Activated naive CD4-positive, alpha-beta T cell treated with anti-CD3 and anti-CD28 coated beads, Interleukin-2, amount 50 U/mL, for 24 hours (primary cell): ENCODE measurements around the gene WDR45B.

Source experiments
- H3K27ac Mint-ChIP-seq: one replicate; pipeline ENCODE4 v1.8.0; 2021; ENCODE audit warnings: mild to moderate bottlenecking, mixed read lengths
- H3K27me3 Mint-ChIP-seq: one replicate; pipeline ENCODE4 v1.8.0; 2021; ENCODE audit warnings: mixed read lengths
- H3K36me3 Mint-ChIP-seq: one replicate; pipeline ENCODE4 v1.8.0; 2021; ENCODE audit warnings: mixed read lengths
- H3K4me1 Mint-ChIP-seq: one replicate; pipeline ENCODE4 v1.8.0; 2021; ENCODE audit warnings: mixed read lengths
- H3K4me3 Mint-ChIP-seq: one replicate; pipeline ENCODE4 v1.8.0; 2021; ENCODE audit warnings: mild to moderate bottlenecking, mixed read lengths
- H3K9me3 Mint-ChIP-seq: one replicate; pipeline ENCODE4 v1.8.0; 2021; ENCODE audit warnings: mixed read lengths

Gene WDR45B

DNA sequence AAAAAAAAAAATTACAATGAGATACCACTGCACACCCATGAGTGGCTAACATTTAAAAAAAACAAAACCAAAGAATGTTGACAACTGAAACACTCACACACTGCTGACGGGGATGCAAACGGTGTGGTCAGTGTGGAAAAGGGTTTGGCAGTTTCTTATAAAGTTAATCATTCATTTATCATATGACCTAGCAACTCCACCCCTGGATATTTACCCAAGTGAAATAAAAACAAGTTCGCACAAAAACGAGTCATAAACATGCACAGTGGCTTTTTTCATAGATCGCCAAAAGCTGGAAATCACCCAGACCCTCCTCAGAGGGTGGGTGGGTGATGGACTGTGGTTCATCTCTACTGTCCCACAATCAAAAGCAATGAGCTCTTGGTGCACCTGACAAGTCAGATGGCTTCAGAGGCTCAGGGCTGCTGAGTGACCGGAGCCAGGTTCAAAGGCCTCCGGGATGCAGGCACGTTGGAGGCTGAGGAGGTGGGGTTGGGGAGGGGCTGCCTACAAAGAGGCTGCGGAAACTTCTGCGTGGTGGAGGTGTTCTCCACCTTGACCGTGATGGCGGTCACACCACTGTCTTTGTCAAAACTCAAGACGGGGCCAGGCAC, 36.1 kb upstream of the WDR45B start:
- no peaks in the 10 kb centered on the region for H3K4me1 Mint-ChIP-seq
- H3K9me3 Mint-ChIP-seq = no peaks in the 10 kb centered on the region
- H3K4me3 Mint-ChIP-seq = no peak overlapping the region
- no peaks in the 10 kb centered on the region for H3K27me3 Mint-ChIP-seq
- H3K36me3 Mint-ChIP-seq = peaks cover 8% of the 10 kb centered on the region
- no peak overlapping the region for H3K27ac Mint-ChIP-seq

DNA sequence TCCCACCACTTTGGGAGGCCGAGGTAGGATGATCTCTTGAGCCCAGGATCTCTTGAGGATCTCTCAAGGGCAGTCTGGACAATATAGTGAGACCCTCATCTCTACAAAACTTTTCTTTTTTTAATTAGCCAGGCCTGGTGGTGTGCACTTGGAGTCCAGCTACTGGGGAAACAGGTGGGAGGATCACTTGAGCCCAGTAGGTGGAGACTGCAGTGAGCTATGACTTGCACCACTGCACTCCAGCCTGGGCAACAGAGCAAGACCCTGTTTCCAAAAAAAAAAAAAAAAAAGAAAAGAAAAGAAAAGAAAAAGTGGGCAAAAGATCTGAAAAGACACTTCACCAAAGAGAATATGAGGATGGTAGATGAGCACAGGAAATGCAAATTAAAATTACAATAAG, 35.3 kb upstream of the WDR45B start:
- no peak overlapping the region for H3K4me3 Mint-ChIP-seq
- no peak overlapping the region for H3K27ac Mint-ChIP-seq
- peaks cover 8% of the 10 kb centered on the region for H3K36me3 Mint-ChIP-seq
- no peaks in the 10 kb centered on the region for H3K9me3 Mint-ChIP-seq
- no peaks in the 10 kb centered on the region for H3K4me1 Mint-ChIP-seq
- no peaks in the 10 kb centered on the region for H3K27me3 Mint-ChIP-seq

GRCh38 chr17:82681547-82681946, 33.3 kb upstream of the WDR45B start:
- Mint-ChIP-seq H3K4me1 (no peaks in the 10 kb centered on the region), H3K9me3 (no peaks in the 10 kb centered on the region), H3K27me3 (no peaks in the 10 kb centered on the region), H3K27ac (no peak overlapping the region), H3K4me3 (no peak overlapping the region), H3K36me3 (peaks cover 6% of the 10 kb centered on the region)

- H3K27ac Mint-ChIP-seq = no peak overlapping the region
- no peaks in the 10 kb centered on the region for H3K27me3 Mint-ChIP-seq
- H3K4me1 Mint-ChIP-seq = no peaks in the 10 kb centered on the region
- H3K4me3 Mint-ChIP-seq = no peak overlapping the region
- H3K36me3 Mint-ChIP-seq = peaks cover 6% of the 10 kb centered on the region
- no peaks in the 10 kb centered on the region for H3K9me3 Mint-ChIP-seq
These were observed 31.6 kb upstream of the WDR45B start for GRCh38 chr17:82679586-82680465.

DNA sequence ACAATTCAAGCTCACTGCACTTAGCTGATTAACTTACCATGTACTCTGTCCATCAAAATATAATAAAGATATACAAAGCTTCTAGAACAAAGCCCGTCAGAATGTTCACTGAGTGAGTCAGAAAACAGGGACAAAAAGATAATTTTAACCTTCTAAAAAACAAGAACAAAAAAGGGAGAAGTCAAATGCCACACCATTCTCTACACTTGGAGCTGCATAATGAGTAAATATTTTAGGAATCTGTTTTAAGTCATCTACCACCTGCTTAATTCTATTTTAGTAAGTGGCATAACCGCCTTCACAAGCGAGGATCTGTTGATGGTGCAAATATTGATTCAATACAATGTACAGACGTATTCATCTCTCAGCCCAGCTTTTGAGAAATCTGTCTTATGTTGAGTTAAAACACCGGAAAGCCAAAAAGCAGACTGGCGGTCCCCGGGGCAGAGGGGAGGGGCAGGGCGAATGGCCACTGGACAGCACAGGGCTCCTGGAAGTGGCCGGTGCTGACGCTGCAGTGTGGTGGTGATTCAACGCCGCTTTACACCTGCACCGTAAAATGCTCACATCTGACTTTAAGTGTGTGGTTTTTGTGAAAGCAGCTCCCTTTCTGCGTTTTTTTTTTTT, 30.1 kb upstream of the WDR45B start:
- Mint-ChIP-seq H3K4me3 (no peak overlapping the region), H3K36me3 (peaks cover 6% of the 10 kb centered on the region), H3K27me3 (no peaks in the 10 kb centered on the region), H3K27ac (no peak overlapping the region), H3K9me3 (no peaks in the 10 kb centered on the region), H3K4me1 (no peaks in the 10 kb centered on the region)

DNA sequence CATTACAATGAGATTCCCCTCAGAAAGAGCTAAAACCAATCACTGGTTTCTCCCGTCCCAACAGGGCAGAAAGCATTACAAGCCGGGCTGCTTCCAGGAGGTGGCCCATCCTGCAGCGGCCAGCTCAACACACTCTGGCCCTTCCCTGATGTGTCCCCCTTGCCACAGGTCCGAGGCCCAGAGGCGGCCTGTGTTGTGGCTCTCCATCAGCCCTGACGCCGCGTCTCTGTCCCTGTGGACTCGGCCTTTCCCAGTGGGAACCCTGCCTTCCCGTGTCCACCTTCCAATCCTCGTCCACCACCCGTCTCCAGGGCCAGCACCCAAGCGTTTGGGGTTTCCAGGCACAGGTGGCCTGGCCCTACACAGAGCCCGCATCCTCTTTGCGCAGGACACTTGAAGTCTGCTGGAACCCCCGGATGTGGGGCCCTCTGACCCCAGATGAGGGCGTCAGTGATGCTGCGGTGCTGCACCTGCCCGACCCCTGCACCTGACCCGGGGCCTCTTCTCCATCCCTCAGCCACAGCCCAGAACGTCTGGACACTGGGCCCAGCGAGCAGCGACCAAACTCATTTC, 29.2 kb upstream of the WDR45B start:
- Mint-ChIP-seq H3K4me1 (no peaks in the 10 kb centered on the region), H3K27me3 (no peaks in the 10 kb centered on the region)

DNA sequence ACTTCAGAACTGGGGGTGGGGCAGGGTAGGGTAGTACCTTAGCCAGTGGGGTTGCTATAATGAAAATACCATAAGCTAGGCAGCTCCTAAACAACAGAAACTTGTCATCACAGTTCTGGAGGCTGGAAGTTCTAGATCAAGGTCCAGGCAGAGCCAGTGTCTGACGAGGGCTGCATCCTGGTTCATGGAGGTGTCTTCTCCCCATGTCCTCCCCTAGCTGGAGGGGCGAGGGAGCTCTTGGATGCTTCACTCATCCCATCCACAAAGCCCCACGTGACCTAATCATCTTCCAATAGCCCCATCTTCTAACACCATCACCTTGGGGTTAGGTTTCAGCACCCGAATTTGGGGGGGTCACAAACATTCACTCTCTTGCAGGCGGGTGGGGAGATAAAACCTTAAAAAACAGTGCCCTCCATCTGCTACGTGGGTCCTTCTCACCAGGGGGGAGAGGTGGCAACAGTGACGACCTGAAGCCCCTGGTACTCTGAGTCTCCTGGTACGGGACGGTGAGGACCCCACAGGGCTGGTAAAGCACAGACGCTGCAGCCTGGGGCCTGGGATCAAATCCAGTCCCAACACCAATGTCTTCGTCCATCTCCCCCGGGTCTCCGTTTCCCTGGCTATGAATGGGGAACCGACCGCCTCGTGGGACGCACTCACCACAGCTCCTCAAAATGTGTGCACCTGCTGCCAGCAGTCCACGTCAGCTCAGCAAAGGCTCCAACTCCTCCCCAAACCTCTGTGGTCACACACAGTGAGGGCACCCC, 27.4 kb upstream of the WDR45B start:
- peaks cover 7% of the 10 kb centered on the region for H3K4me1 Mint-ChIP-seq
- no peaks in the 10 kb centered on the region for H3K27me3 Mint-ChIP-seq
- H3K9me3 Mint-ChIP-seq = no peaks in the 10 kb centered on the region
- no peak overlapping the region for H3K4me3 Mint-ChIP-seq
- H3K27ac Mint-ChIP-seq = no peak overlapping the region
- no peaks in the 10 kb centered on the region for H3K36me3 Mint-ChIP-seq

More for the DNA sequence above, 29.2 kb upstream of the WDR45B start:
- no peaks in the 10 kb centered on the region for H3K9me3 Mint-ChIP-seq
- no peak overlapping the region for H3K4me3 Mint-ChIP-seq
- H3K27ac Mint-ChIP-seq = no peak overlapping the region
- H3K36me3 Mint-ChIP-seq = peaks cover 6% of the 10 kb centered on the region

DNA sequence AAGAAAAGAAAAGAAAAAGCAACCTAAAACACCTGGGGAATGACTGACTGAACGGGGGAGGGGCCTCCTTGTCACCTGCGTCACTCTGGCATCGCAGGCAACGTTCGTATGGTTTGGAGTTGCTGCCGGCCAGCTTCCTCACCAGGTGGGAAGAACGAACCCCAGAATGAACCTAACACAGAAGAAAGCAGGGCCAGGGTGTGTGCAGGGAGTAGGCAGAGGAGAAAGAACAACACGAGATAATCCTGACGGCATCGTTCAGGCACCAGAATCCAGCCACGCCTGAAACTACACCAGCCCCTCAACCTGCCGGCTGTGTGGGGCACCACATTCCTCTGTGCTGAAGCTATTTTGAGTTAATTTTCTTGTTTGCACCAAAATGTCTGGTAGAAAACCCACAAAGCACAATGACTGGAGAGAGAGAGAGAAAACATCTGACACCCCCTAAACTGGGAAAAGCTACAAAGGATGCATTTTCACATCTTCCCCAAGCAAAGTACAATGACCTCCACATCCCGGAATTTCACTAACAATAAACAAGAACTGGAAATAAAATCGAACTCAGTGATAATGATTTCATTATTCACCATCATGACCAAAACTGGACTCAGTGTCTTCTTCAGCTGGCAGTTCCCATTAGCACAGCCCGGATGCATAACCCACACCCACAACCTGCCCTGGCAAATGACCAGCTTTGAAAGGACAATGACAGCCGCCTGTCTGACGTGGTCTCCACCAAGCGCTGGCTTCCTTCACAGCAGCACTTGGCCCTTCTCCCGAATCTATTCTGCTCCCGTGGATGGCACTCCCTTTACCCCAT, 26.6 kb upstream of the WDR45B start:
- H3K36me3 Mint-ChIP-seq = no peaks in the 10 kb centered on the region
- H3K4me3 Mint-ChIP-seq = no peak overlapping the region
- no peaks in the 10 kb centered on the region for H3K27me3 Mint-ChIP-seq
- no peak overlapping the region for H3K27ac Mint-ChIP-seq
- H3K4me1 Mint-ChIP-seq = peaks cover 7% of the 10 kb centered on the region
- no peaks in the 10 kb centered on the region for H3K9me3 Mint-ChIP-seq

DNA sequence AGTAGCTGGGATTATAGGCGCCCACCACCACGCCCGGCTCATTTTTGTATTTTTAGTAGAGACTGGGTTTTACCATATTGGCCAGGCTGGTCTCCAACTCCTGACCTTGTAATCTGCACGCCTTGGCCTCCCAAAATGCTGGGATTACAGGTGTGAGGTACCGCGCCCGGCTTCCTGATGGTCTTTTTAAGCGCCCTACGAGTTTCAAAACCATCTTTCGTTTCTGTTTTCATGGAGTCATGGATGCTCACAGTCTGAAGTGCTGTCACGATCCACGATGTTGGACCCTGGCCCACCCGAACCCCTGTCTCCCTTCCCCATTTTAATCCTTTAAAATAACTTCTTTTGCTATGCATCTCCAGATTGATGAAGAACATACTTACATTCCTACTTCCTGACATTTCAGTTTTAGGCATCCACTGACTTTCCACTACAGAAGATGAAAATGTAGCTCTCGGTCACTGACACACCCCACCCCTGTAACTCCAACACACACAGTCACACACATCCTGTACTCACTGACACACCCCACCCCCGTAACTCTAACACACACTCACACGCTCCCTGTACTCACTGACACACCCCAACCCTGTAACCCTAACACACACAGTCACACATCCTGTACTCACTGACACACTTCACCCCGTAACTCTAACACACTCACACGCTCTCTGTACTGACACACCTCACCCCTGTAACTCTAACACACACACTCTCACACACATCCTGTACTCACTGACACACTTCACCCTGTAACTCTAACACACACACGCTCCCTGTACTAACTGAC, 22.6 kb upstream of the WDR45B start:
- no peak overlapping the region for H3K27ac Mint-ChIP-seq
- H3K4me3 Mint-ChIP-seq = no peak overlapping the region
- H3K27me3 Mint-ChIP-seq = no peaks in the 10 kb centered on the region

GRCh38 chr17:82668631-82669099, 20.4 kb upstream of the WDR45B start:
- Mint-ChIP-seq H3K27me3 (no peaks in the 10 kb centered on the region), H3K27ac (no peak overlapping the region), H3K36me3 (no peaks in the 10 kb centered on the region), H3K4me3 (no peak overlapping the region), H3K9me3 (no peaks in the 10 kb centered on the region), H3K4me1 (peaks cover 12% of the 10 kb centered on the region)

More for the DNA sequence above, 22.6 kb upstream of the WDR45B start:
- H3K9me3 Mint-ChIP-seq = no peaks in the 10 kb centered on the region
- H3K36me3 Mint-ChIP-seq = no peaks in the 10 kb centered on the region
- H3K4me1 Mint-ChIP-seq = peaks cover 12% of the 10 kb centered on the region

GRCh38 chr17:82668024-82668630, 19.9 kb upstream of the WDR45B start:
- H3K36me3 Mint-ChIP-seq = no peaks in the 10 kb centered on the region
- H3K4me3 Mint-ChIP-seq = no peak overlapping the region
- H3K27me3 Mint-ChIP-seq = no peaks in the 10 kb centered on the region
- H3K4me1 Mint-ChIP-seq = peaks cover 12% of the 10 kb centered on the region
- H3K9me3 Mint-ChIP-seq = no peaks in the 10 kb centered on the region
- no peak overlapping the region for H3K27ac Mint-ChIP-seq

GRCh38 chr17:82667668-82668000, 19.4 kb upstream of the WDR45B start:
- Mint-ChIP-seq H3K27ac (no peak overlapping the region), H3K36me3 (no peaks in the 10 kb centered on the region), H3K4me3 (no peak overlapping the region), H3K4me1 (peaks cover 12% of the 10 kb centered on the region), H3K9me3 (no peaks in the 10 kb centered on the region), H3K27me3 (no peaks in the 10 kb centered on the region)

- no peaks in the 10 kb centered on the region for H3K9me3 Mint-ChIP-seq
- no peak overlapping the region for H3K27ac Mint-ChIP-seq
- H3K27me3 Mint-ChIP-seq = no peaks in the 10 kb centered on the region
- H3K4me3 Mint-ChIP-seq = no peak overlapping the region
- H3K36me3 Mint-ChIP-seq = no peaks in the 10 kb centered on the region
- H3K4me1 Mint-ChIP-seq = peaks cover 12% of the 10 kb centered on the region
These were observed 18.9 kb upstream of the WDR45B start for GRCh38 chr17:82666931-82667667.
